HEK293 (cell line): ENCODE measurements around the gene MPZL3.

Experiments
- CTCF ChIA-PET: fragments of 350-600 bp; formaldehyde crosslinking; extraction: SDS; loops from one replicate; lab custom pipeline; 2021; ENCODE audit warnings: antibody characterized with exemption; lab: Yijun Ruan, JAX
- POLR2A ChIA-PET: fragments of 300-600 bp; formaldehyde crosslinking; extraction: SDS; loops from one replicate; lab custom pipeline; 2020; ENCODE audit warnings: antibody characterized with exemption, inconsistent platforms; lab: Yijun Ruan, JAX
- H3K27ac ChIP-seq: fragments of 200-500 bp; sonication (Bioruptor generic); 2 replicates; pipeline ENCODE4 v1.5.1; 2014; ENCODE audit warnings: low read depth, low read length, control low read depth, inconsistent platforms; ENCODE audit errors: extremely low read depth
- H3K36me3 ChIP-seq, 2 experiments: fragments of 200-500 bp in 1 of 2; sonication (Bioruptor generic) in 1 of 2; 1 replicate in 1 of 2; 2 replicates in 1 of 2; pipeline ENCODE4 v1.5.1; 2014 to 2017; ENCODE audit warnings: inconsistent platforms in 2 of 2, low read length in 2 of 2; ENCODE audit not compliant: control insufficient read depth in 2 of 2, insufficient read depth in 1 of 2
- H3K4me1 ChIP-seq: fragments of 200-500 bp; sonication (Bioruptor generic); 2 replicates; pipeline ENCODE4 v1.5.1; 2014; ENCODE audit warnings: mild to moderate bottlenecking, low read length, inconsistent platforms; ENCODE audit not compliant: control insufficient read depth, insufficient read depth
- H3K4me3 ChIP-seq: 2 replicates; pipeline ENCODE4 v1.5.1; 2011; ENCODE audit warnings: low read depth, mild to moderate bottlenecking, control low read depth, low read length, moderate library complexity
- H3K9me3 ChIP-seq: fragments of 200-500 bp; sonication (Bioruptor generic); 2 replicates; pipeline ENCODE4 v1.5.1; 2014; ENCODE audit warnings: low read depth, low read length, inconsistent platforms; ENCODE audit not compliant: control insufficient read depth, insufficient read depth
- GLI2 ChIP-seq: fragments of 450-650 bp; formaldehyde crosslinking; IDR thresholded peaks from 2 replicates; pipeline ENCODE4; 2017; ENCODE audit warnings: missing biosample characterization, missing genetic modification characterization, low read depth, borderline replicate concordance
- HOXC10 ChIP-seq: sonication (generic); formaldehyde crosslinking; IDR thresholded peaks from 2 replicates; pipeline ENCODE4 v1.8.1; 2023; ENCODE audit warnings: mild to moderate bottlenecking, missing genetic modification reagents
- IKZF3 ChIP-seq: fragments of 450-650 bp; IDR thresholded peaks from 2 replicates; pipeline ENCODE4 v1.5.0; 2018; ENCODE audit warnings: missing biosample characterization, mild to moderate bottlenecking, missing genetic modification characterization, moderate library complexity
- KLF1 ChIP-seq: fragments of 450-650 bp; formaldehyde crosslinking; IDR thresholded peaks from 2 replicates; pipeline ENCODE4 v1.5.1; 2016; ENCODE audit warnings: missing biosample characterization, missing genetic modification characterization
- SCRT1 ChIP-seq: fragments of 450-650 bp; formaldehyde crosslinking; IDR thresholded peaks from 2 replicates; pipeline ENCODE4 v1.5.1; 2016; ENCODE audit warnings: missing biosample characterization, missing genetic modification characterization, borderline replicate concordance
- YY2 ChIP-seq: fragments of 450-650 bp; formaldehyde crosslinking; IDR thresholded peaks from 2 replicates; pipeline ENCODE4 v1.5.1; 2016; ENCODE audit warnings: missing biosample characterization, missing genetic modification characterization
- ZBTB17 ChIP-seq: fragments of 450-650 bp; formaldehyde crosslinking; IDR thresholded peaks from 2 replicates; pipeline ENCODE4 v1.5.1; 2016; ENCODE audit warnings: missing biosample characterization, missing genetic modification characterization
- ZBTB21 ChIP-seq: fragments of 450-650 bp; formaldehyde crosslinking; IDR thresholded peaks from 2 replicates; pipeline ENCODE4 v1.5.1; 2017; ENCODE audit warnings: missing biosample characterization, missing genetic modification characterization
- ZIC2 ChIP-seq: fragments of 450-650 bp; formaldehyde crosslinking; IDR thresholded peaks from 2 replicates; pipeline ENCODE4 v1.5.1; 2016; ENCODE audit warnings: missing biosample characterization, missing genetic modification characterization
- ZNF10 ChIP-seq: fragments of 450-650 bp; formaldehyde crosslinking; IDR thresholded peaks from 2 replicates; pipeline ENCODE4 v1.5.1; 2017; ENCODE audit warnings: missing biosample characterization, missing genetic modification characterization
- ZNF133 ChIP-seq: fragments of 450-650 bp; formaldehyde crosslinking; IDR thresholded peaks from 2 replicates; pipeline ENCODE4 v1.5.1; 2016; ENCODE audit warnings: missing biosample characterization, missing genetic modification characterization
- ZNF501 ChIP-seq: fragments of 450-650 bp; formaldehyde crosslinking; IDR thresholded peaks from 2 replicates; pipeline ENCODE4 v1.5.1; 2016; ENCODE audit warnings: missing biosample characterization, missing genetic modification characterization
- ZNF560 ChIP-seq: fragments of 450-650 bp; formaldehyde crosslinking; IDR thresholded peaks from 2 replicates; pipeline ENCODE4 v1.5.1; 2017; ENCODE audit warnings: missing biosample characterization, missing genetic modification characterization, borderline replicate concordance
- ZNF610 ChIP-seq: fragments of 450-650 bp; formaldehyde crosslinking; IDR thresholded peaks from 2 replicates; pipeline ENCODE4 v1.5.1; 2016; ENCODE audit warnings: missing biosample characterization, missing genetic modification characterization, borderline replicate concordance
- ZNF621 ChIP-seq: fragments of 450-650 bp; formaldehyde crosslinking; IDR thresholded peaks from 2 replicates; pipeline ENCODE4 v1.5.1; 2017; ENCODE audit warnings: missing biosample characterization, missing genetic modification characterization
- ZNF677 ChIP-seq: fragments of 450-650 bp; IDR thresholded peaks from 2 replicates; pipeline ENCODE4 v1.5.0; 2018; ENCODE audit warnings: missing biosample characterization, mild to moderate bottlenecking, missing genetic modification characterization, moderate library complexity
- ZNF843 ChIP-seq: fragments of 450-650 bp; formaldehyde crosslinking; IDR thresholded peaks from 2 replicates; pipeline ENCODE4 v1.5.1; 2016; ENCODE audit warnings: missing biosample characterization, missing genetic modification characterization
- ZSCAN16 ChIP-seq: fragments of 450-650 bp; formaldehyde crosslinking; IDR thresholded peaks from 2 replicates; pipeline ENCODE4 v1.5.1; 2016; ENCODE audit warnings: missing biosample characterization, missing genetic modification characterization
- TF ChIP-seq, protein P1 (sequence below): fragments of 450-650 bp; formaldehyde crosslinking; IDR thresholded peaks from 2 replicates; pipeline ENCODE4 v1.5.1; 2016; ENCODE audit warnings: missing biosample characterization, missing genetic modification characterization
- TF ChIP-seq, protein P2 (sequence below): IDR thresholded peaks from 2 replicates; pipeline ENCODE4 v1.6.1; 2011; ENCODE audit warnings: mild to moderate bottlenecking, low read depth, low read length, borderline replicate concordance
- TF ChIP-seq, protein P3 (sequence below): fragments of 450-650 bp; formaldehyde crosslinking; IDR thresholded peaks from 2 replicates; pipeline ENCODE4 v1.5.1; 2017; ENCODE audit warnings: missing biosample characterization, missing genetic modification characterization

Gene MPZL3

DNA sequence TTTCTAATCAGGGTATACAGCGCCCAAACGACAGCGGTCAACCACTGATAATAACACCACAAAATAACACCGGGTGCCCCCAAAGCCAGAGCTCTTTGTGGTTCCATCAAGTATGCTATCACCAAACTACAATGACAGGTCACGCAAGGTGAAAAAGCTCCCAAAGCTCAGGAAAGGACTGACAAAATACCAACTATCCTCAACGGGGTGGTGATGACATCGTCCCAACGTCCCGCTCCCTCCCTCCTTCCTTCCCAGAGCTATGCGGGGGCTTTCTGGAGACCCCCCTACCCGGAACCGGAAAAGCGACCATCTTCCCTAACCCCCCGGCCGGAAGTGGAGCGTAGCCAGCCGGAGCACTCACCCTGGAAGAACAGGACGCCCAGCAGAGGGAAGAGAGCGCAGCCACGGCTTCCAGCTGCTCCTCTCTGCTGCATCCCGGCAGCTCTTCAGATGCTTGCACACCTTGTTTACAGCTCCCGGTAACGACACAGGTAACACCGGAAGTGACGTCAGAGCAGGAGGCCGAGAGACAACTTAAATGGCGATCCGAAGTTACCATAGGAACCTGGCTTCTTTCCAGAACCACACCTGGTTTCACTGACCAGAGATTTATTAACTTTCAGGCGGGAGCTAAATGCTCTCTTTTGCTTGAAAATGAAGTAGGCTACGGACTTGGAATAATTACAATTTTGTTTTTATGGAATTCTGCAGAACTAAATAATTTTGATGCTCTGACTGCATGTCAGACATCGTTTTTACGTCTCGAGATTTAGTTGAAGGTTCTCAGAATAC is at the start of gene MPZL3 (continued):
- TF ChIP-seq, protein P1, sequence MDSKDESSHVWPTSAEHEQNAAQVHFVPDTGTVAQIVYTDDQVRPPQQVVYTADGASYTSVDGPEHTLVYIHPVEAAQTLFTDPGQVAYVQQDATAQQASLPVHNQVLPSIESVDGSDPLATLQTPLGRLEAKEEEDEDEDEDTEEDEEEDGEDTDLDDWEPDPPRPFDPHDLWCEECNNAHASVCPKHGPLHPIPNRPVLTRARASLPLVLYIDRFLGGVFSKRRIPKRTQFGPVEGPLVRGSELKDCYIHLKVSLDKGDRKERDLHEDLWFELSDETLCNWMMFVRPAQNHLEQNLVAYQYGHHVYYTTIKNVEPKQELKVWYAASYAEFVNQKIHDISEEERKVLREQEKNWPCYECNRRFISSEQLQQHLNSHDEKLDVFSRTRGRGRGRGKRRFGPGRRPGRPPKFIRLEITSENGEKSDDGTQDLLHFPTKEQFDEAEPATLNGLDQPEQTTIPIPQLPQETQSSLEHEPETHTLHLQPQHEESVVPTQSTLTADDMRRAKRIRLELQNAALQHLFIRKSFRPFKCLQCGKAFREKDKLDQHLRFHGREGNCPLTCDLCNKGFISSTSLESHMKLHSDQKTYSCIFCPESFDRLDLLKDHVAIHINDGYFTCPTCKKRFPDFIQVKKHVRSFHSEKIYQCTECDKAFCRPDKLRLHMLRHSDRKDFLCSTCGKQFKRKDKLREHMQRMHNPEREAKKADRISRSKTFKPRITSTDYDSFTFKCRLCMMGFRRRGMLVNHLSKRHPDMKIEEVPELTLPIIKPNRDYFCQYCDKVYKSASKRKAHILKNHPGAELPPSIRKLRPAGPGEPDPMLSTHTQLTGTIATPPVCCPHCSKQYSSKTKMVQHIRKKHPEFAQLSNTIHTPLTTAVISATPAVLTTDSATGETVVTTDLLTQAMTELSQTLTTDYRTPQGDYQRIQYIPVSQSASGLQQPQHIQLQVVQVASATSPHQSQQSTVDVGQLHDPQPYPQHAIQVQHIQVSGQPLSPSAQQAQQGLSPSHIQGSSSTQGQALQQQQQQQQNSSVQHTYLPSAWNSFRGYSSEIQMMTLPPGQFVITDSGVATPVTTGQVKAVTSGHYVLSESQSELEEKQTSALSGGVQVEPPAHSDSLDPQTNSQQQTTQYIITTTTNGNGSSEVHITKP (tag by site-specific recombination), result peak; percentile 31; the same call in 1 of the 2 replicates
- TF ChIP-seq, protein P2, sequence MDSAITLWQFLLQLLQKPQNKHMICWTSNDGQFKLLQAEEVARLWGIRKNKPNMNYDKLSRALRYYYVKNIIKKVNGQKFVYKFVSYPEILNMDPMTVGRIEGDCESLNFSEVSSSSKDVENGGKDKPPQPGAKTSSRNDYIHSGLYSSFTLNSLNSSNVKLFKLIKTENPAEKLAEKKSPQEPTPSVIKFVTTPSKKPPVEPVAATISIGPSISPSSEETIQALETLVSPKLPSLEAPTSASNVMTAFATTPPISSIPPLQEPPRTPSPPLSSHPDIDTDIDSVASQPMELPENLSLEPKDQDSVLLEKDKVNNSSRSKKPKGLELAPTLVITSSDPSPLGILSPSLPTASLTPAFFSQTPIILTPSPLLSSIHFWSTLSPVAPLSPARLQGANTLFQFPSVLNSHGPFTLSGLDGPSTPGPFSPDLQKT, result peak; percentile 62; the same call in 1 of the 2 replicates

DNA sequence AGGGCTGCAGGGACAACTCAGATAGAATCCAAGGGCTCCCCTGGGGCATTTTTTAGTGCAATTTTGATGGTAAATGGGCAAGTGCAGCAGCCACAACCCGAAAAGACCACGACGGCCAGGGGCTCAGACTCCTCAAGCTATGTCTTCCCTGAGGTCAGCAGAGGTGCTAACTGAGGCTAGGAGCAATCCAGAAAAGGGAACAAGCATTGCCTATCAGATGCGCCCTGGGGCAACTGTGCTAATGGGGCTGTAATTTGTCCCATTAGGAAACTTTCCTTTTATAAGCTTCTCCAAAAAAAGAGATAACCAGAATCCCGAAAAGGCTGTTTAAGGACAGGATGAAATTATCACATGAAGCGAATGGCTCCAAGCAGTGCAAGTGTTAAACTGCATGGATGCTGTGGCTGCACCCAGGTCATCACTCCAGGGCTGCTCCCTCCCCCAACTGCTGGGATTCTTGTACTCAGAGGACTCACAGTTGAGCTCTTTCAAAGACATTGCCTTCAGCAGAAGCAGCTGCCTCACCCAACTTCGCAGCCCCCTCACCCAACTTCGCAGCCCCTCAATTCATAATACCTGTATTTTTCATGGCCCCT is 49.5 kb upstream of the MPZL3 start:
- Histone ChIP-seq H3K4me3 (no peak overlapping the region), H3K36me3 (no peaks in the 10 kb centered on the region), H3K4me1 (no peaks in the 10 kb centered on the region), H3K9me3 (no peaks in the 10 kb centered on the region), H3K27ac (no peak overlapping the region)
- ChIA-PET CTCF (interaction anchor here (0.9 to 1.7 kb wide), 4 partner anchors 9 to 130 kb away, joined by 3 to 5 read pairs (median 4); no protein-coding TSS in a partner anchor), POLR2A (interaction anchor here (0.6 kb wide), 1 partner anchor 42 kb away, joined by 4 read pairs; no protein-coding TSS in a partner anchor)
- TF ChIP-seq ZNF610 (tag by site-specific recombination) (no peak), GLI2 (tag by site-specific recombination) (no peak), HOXC10 (CRISPR knock-in tag) (no peak), ZNF843 (tag by site-specific recombination) (no peak), ZNF560 (tag by site-specific recombination) (no peak), ZBTB17 (no peak), ZIC2 (tag by site-specific recombination) (no peak), SCRT1 (no peak), ZNF677 (no peak), ZSCAN16 (tag by site-specific recombination) (no peak), YY2 (tag by site-specific recombination) (no peak), KLF1 (tag by site-specific recombination) (no peak), ZNF501 (tag by site-specific recombination) (no peak), ZNF10 (tag by site-specific recombination) (no peak), ZBTB21 (no peak), ZNF621 (tag by site-specific recombination) (no peak), IKZF3 (tag by site-specific recombination) (no peak), ZNF133 (no peak)
- TF ChIP-seq, protein P3, sequence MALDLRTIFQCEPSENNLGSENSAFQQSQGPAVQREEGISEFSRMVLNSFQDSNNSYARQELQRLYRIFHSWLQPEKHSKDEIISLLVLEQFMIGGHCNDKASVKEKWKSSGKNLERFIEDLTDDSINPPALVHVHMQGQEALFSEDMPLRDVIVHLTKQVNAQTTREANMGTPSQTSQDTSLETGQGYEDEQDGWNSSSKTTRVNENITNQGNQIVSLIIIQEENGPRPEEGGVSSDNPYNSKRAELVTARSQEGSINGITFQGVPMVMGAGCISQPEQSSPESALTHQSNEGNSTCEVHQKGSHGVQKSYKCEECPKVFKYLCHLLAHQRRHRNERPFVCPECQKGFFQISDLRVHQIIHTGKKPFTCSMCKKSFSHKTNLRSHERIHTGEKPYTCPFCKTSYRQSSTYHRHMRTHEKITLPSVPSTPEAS (tag by site-specific recombination), result no peak
